H1 (cell line): ENCODE measurements around the gene ATXN3. TPM values are rescaled to one million over a fixed set of nuclear protein-coding genes. Genes with fewer than 3 reads are reported as not detected.

ENCODE experiments used
- BCL11A ChIP-seq, 2 experiments: IDR thresholded peaks; one replicate each; pipeline ENCODE4 v1.6.1; 2011; ENCODE audit warnings: low read depth in 2 of 2, low read length in 2 of 2, mild to moderate bottlenecking in 2 of 2
- BRCA1 ChIP-seq: IDR thresholded peaks from 2 replicates; pipeline ENCODE4 v1.6.1; 2012; ENCODE audit warnings: low read depth, low read length, improper control_type of control experiment
- CBX5 ChIP-seq: fragments of 300-800, 300-1000 bp; sonication (generic); IDR thresholded peaks from 2 replicates; pipeline ENCODE4 v1.7.1; 2016; ENCODE audit warnings: antibody characterized with exemption, low read length, low read depth
- EZH2 ChIP-seq: fragments of 200-600 bp; sonication (generic); IDR thresholded peaks from 2 replicates; pipeline ENCODE4 v1.7.1; 2012; ENCODE audit warnings: low read depth, mild to moderate bottlenecking, moderate library complexity, low read length, inconsistent platforms; ENCODE audit not compliant: severe bottlenecking
- JUN ChIP-seq: IDR thresholded peaks from 2 replicates; pipeline ENCODE4 v1.6.1; 2011; ENCODE audit warnings: low read depth, mild to moderate bottlenecking, improper control_type of control experiment, low read length
- KDM4A ChIP-seq: IDR thresholded peaks from one replicate; pipeline ENCODE4 v1.7.1; 2012; ENCODE audit warnings: low read depth, mild to moderate bottlenecking, moderate library complexity, low read length, inconsistent platforms; ENCODE audit not compliant: severe bottlenecking
- KDM5A ChIP-seq: fragments of 200-600 bp; IDR thresholded peaks from 2 replicates; pipeline ENCODE4 v1.7.1; 2012; ENCODE audit warnings: mild to moderate bottlenecking, low read length, inconsistent platforms, mixed read lengths
- PHF8 ChIP-seq: fragments of 200-600 bp; sonication (generic); conservative IDR thresholded peaks from 2 replicates; pipeline ENCODE4 v1.7.1; 2012; ENCODE audit warnings: low read depth, mild to moderate bottlenecking, inconsistent platforms, low read length, moderate library complexity
- RBBP5 ChIP-seq: IDR thresholded peaks from 2 replicates; pipeline ENCODE4 v1.7.1; 2012; ENCODE audit warnings: low read depth, mild to moderate bottlenecking, inconsistent platforms, low read length, moderate library complexity, borderline replicate concordance
- RNF2 ChIP-seq: fragments of 200-900, 300-1000 bp; sonication (generic); IDR thresholded peaks from 2 replicates; pipeline ENCODE4 v1.7.1; 2016; ENCODE audit warnings: borderline replicate concordance, low read depth, mild to moderate bottlenecking, antibody characterized with exemption, low read length; ENCODE audit not compliant: poor library complexity, severe bottlenecking; ENCODE audit errors: missing control alignments
- SP4 ChIP-seq: IDR thresholded peaks from 2 replicates; pipeline ENCODE4 v1.6.1; 2012; ENCODE audit warnings: low read length, inconsistent platforms
- SUZ12 ChIP-seq: fragments of 200-600 bp; sonication (generic); IDR thresholded peaks from 2 replicates; pipeline ENCODE4 v1.6.1; 2012; ENCODE audit warnings: mild to moderate bottlenecking, inconsistent platforms, low read length, moderate library complexity, mixed read lengths
- TBP ChIP-seq: IDR thresholded peaks from 2 replicates; pipeline ENCODE4 v1.6.1; 2011; ENCODE audit warnings: low read depth, low read length, improper control_type of control experiment
- TCF12 ChIP-seq: IDR thresholded peaks from 2 replicates; pipeline ENCODE4 v1.6.1; 2011; ENCODE audit warnings: low read depth, mild to moderate bottlenecking, low read length
- TEAD4 ChIP-seq: IDR thresholded peaks from 2 replicates; pipeline ENCODE4 v1.6.1; 2012; ENCODE audit warnings: low read depth, low read length, inconsistent platforms, mixed read lengths
- YY1 ChIP-seq: IDR thresholded peaks from 2 replicates; pipeline ENCODE4 v1.6.1; 2011; ENCODE audit warnings: low read depth, mild to moderate bottlenecking, low read length
- polyA plus RNA-seq, 7 experiments: library from polyadenylated mRNA; depleted of rRNA in 3 of 7; stranded (reverse) in 5 of 7; unstranded in 2 of 7; fragments of >200 nt in 5 of 7; fragments of 200-250 nt in 2 of 7; gene quantifications; 1 replicate in 5 of 7; 2 replicates in 1 of 7; 4 replicates in 1 of 7; pipeline versions ENCODE4 v1.2.1 to v1.2.3, GENCODE V29; 2011 to 2013; ENCODE audit warnings: missing spikeins in 2 of 7, mixed read lengths in 2 of 7
- total RNA-seq: library from RNA; stranded (reverse); fragmentation: NEBNext Ultra II Directional; extraction: Animal tissue kit (Norgen Biotek cat#: 25700); gene quantifications from 2 replicates; pipeline ENCODE4 v1.2.1, GENCODE V29; 2021
- TF ChIP-seq, protein P1 (sequence below): IDR thresholded peaks from 2 replicates; pipeline ENCODE4 v1.6.1; 2012; ENCODE audit warnings: low read length, inconsistent platforms
- TF ChIP-seq, protein P2 (sequence below): IDR thresholded peaks from 2 replicates; pipeline ENCODE4 v1.6.1; 2011; ENCODE audit warnings: low read depth, mild to moderate bottlenecking, low read length; ENCODE audit not compliant: insufficient read depth
- TF ChIP-seq, protein P3 (sequence below), 3 experiments: IDR thresholded peaks; 1 replicate in 2 of 3; 2 replicates in 1 of 3; pipeline versions ENCODE4 v1.5.1 to v1.6.1; 2011; ENCODE audit warnings: low read length in 3 of 3, mild to moderate bottlenecking in 3 of 3, inconsistent platforms in 2 of 3, low read depth in 1 of 3, moderate library complexity in 1 of 3; ENCODE audit not compliant: insufficient read depth in 1 of 3; ENCODE audit errors: control extremely low read depth in 1 of 3

The ATXN3 gene
- total and polyA plus RNA-seq, 2 of the 8 experiments (the other 6 are each of a cell fraction or from before 2014, with no cell fraction given): 8.8 to 37.2 TPM

DNA sequence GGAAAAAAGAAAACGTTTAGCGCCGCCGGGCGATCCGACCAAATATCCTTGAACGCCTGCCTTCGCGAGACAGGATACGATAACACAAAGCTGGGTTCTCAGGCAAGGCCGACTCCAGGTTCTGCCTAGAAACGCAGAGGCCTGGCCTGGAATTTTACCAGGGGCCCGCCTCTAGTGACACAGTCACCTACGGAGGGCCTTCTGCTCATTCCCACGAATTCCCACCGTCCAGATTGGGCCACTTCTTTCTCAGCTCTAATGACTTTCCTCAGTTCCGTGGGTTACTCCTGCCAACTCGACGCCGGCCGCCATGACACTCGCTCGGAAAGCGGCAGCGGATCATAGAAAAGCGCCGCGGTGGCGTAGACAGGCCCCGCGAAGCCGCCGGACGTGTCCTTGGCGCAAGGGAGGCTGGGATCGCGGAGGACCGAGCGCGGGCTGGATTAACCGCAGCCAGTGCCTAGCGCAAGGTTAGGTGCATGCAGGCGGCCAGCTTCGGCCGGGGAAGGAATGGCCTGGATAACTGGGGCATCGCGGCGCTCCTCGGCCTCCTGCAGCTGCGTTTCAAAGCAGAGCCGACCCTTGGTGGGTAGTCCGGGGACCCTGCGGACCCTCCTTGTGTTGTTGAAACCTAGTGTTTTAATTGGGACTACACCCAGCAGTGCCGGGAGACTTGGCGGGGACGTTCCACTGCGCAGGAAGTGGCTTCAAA, 66.5 kb downstream of the ATXN3 start, which contains the start of gene TRIP11 (continued):
- TF ChIP-seq JUN (no peak), PHF8 (peak; percentile 88), YY1 (peak; percentile 97), SP4 (no peak), TEAD4 (no peak), RBBP5 (peak; percentile 73), TCF12 (no peak), EZH2 (no peak), BCL11A (IDR thresholded peaks at IDR 0.05; ENCODE audit: low read depth in 2 of 2, low read length in 2 of 2) (no peak), BRCA1 (no peak), TBP (peak; percentile 92), RNF2 (no peak), CBX5 (no peak), KDM4A (peak; percentile 44), KDM5A (peak; percentile 95), SUZ12 (no peak)
- TF ChIP-seq, protein P1, sequence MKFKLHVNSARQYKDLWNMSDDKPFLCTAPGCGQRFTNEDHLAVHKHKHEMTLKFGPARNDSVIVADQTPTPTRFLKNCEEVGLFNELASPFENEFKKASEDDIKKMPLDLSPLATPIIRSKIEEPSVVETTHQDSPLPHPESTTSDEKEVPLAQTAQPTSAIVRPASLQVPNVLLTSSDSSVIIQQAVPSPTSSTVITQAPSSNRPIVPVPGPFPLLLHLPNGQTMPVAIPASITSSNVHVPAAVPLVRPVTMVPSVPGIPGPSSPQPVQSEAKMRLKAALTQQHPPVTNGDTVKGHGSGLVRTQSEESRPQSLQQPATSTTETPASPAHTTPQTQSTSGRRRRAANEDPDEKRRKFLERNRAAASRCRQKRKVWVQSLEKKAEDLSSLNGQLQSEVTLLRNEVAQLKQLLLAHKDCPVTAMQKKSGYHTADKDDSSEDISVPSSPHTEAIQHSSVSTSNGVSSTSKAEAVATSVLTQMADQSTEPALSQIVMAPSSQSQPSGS: peak; percentile 41
- TF ChIP-seq, protein P2, sequence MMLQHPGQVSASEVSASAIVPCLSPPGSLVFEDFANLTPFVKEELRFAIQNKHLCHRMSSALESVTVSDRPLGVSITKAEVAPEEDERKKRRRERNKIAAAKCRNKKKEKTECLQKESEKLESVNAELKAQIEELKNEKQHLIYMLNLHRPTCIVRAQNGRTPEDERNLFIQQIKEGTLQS: no peak
- TF ChIP-seq, protein P3, sequence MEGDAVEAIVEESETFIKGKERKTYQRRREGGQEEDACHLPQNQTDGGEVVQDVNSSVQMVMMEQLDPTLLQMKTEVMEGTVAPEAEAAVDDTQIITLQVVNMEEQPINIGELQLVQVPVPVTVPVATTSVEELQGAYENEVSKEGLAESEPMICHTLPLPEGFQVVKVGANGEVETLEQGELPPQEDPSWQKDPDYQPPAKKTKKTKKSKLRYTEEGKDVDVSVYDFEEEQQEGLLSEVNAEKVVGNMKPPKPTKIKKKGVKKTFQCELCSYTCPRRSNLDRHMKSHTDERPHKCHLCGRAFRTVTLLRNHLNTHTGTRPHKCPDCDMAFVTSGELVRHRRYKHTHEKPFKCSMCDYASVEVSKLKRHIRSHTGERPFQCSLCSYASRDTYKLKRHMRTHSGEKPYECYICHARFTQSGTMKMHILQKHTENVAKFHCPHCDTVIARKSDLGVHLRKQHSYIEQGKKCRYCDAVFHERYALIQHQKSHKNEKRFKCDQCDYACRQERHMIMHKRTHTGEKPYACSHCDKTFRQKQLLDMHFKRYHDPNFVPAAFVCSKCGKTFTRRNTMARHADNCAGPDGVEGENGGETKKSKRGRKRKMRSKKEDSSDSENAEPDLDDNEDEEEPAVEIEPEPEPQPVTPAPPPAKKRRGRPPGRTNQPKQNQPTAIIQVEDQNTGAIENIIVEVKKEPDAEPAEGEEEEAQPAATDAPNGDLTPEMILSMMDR (IDR thresholded peaks at IDR 0.05; ENCODE audit: control extremely low read depth in 1 of 3, insufficient read depth in 1 of 3, low read depth in 1 of 3, low read length in 3 of 3): no peak
